Liver (tissue), 3 donors: ENCODE results near the gene SEC22C.

Experiments
- CTCF ChIP-seq: fragments of 150-350 bp; IDR thresholded peaks from 2 replicates; pipeline ENCODE4 v1.5.1; 2017; ENCODE audit warnings: improper control_type of control experiment, low read depth, low read length; ENCODE audit not compliant: missing input control
- JUND ChIP-seq, 2 donors: IDR thresholded peaks; 2 replicates each; pipeline ENCODE4 v1.6.1; 2016; ENCODE audit warnings: antibody characterized with exemption in 2 of 2
- REST ChIP-seq: IDR thresholded peaks from 2 replicates; pipeline ENCODE4 v1.6.1; 2016; ENCODE audit warnings: antibody characterized with exemption, mild to moderate bottlenecking
- SP1 ChIP-seq: IDR thresholded peaks from 2 replicates; pipeline ENCODE4 v1.6.1; 2018; ENCODE audit warnings: antibody characterized with exemption, mild to moderate bottlenecking
- TAF1 ChIP-seq: conservative IDR thresholded peaks from 2 replicates; pipeline ENCODE4 v1.6.1; 2016; ENCODE audit warnings: antibody characterized with exemption, mild to moderate bottlenecking
- donor health status: healthy.
- donor health status: healthy.

- TF ChIP-seq CTCF, result no peak
- TF ChIP-seq REST, result no peak
- TF ChIP-seq JUND (IDR thresholded peaks at IDR 0.05), result no peak
- no peak for TF ChIP-seq SP1
- no peak for TF ChIP-seq TAF1
Observed at GRCh38 chr3:42545284-42545900, 36.4 kb downstream of the SEC22C start.
